AG10803 (cell line): ENCODE measurements around the gene OR2Z1.

ENCODE experiments used
- DNase-seq: peaks from one replicate; pipeline ENCODE4 v3.0.0; 2010; ENCODE audit warnings: low read depth
- H3K4me3 ChIP-seq: 2 replicates; pipeline ENCODE4 v1.5.1; 2011; ENCODE audit warnings: mild to moderate bottlenecking, low read length, control low read depth
- CTCF ChIP-seq: conservative IDR thresholded peaks from 2 replicates; pipeline ENCODE4 v1.5.1; 2011; ENCODE audit warnings: mild to moderate bottlenecking, low read length, control low read depth, inconsistent platforms

OR2Z1 gene

GRCh38 chr19:8721334-8721733 is at the start of gene OR2Z1:
Gene OR2Z1, plus strand, starts transcription at chr19:8721634. Its CDS starts 9,395 bp downstream, at chr19:8731029.
- no peak within 1 kb of the TSS for H3K4me3 ChIP-seq
- DNase-seq, result no peak
- TF ChIP-seq CTCF, result no peak

GRCh38 chr19:8673276-8673891 is 48.0 kb upstream of the OR2Z1 start:
- no peak overlapping the region for H3K4me3 ChIP-seq
- no peak for DNase-seq
- no peak for TF ChIP-seq CTCF

- no peak for TF ChIP-seq CTCF
- no peak for DNase-seq
- no peak overlapping the region for H3K4me3 ChIP-seq
Observed at GRCh38 chr19:8675066-8675465, 46.4 kb upstream of the OR2Z1 start.

- DNase-seq, result no peak
- no peak overlapping the region for H3K4me3 ChIP-seq
- TF ChIP-seq CTCF, result no peak
Observed at GRCh38 chr19:8678244-8678807, 43.1 kb upstream of the OR2Z1 start.

- TF ChIP-seq CTCF, result no peak
- H3K4me3 ChIP-seq, result no peak overlapping the region
- no peak for DNase-seq
Observed at GRCh38 chr19:8680676-8681344, 40.6 kb upstream of the OR2Z1 start.

- no peak for TF ChIP-seq CTCF
- DNase-seq, result no peak
Observed at GRCh38 chr19:8681345-8682029, 39.9 kb upstream of the OR2Z1 start.

GRCh38 chr19:8682472-8682871 is 39.0 kb upstream of the OR2Z1 start:
- no peak for DNase-seq
- no peak overlapping the region for H3K4me3 ChIP-seq
- TF ChIP-seq CTCF, result no peak

More at GRCh38 chr19:8681345-8682029, 39.9 kb upstream of the OR2Z1 start:
- H3K4me3 ChIP-seq, result no peak overlapping the region
